Measurements from ENCODE around the gene TAS2R7. TPM values are rescaled to one million over a fixed set of nuclear protein-coding genes. Genes with fewer than 3 reads are reported as not detected.

The TAS2R7 gene
- polyA plus RNA-seq, 4 donors, result not detected

Other genes with a start within 250 kb of the TAS2R7 start
- 10 to 100 TPM; 36.7 to 48.8 (median 44.0) TPM for gene MAGOHB, start 189.0 kb downstream of the TAS2R7 start, polyA plus RNA-seq (ENCODE audit: insufficient read length in 4 of 4)
- 1 to 10 TPM in 1 of 4 donors, under 1 TPM in 3; 0.70 to 1.2 (median 0.94) TPM for gene STYK1, start 128.6 kb downstream of the TAS2R7 start, polyA plus RNA-seq (ENCODE audit: insufficient read length in 4 of 4)
- gene YBX3, start 79.3 kb downstream of the TAS2R7 start, polyA plus RNA-seq (ENCODE audit: insufficient read length in 4 of 4), result 100 to 1,000 TPM; 219 to 278 (median 234) TPM
- not detected for gene TAS2R8, start 4.7 kb upstream of the TAS2R7 start, polyA plus RNA-seq (ENCODE audit: insufficient read length in 4 of 4)
- gene TAS2R9, start 7.5 kb upstream of the TAS2R7 start, polyA plus RNA-seq (ENCODE audit: insufficient read length in 4 of 4), result not detected
- gene TAS2R10, start 23.7 kb upstream of the TAS2R7 start, polyA plus RNA-seq (ENCODE audit: insufficient read length in 4 of 4), result 1 to 10 TPM; 1.1 to 2.0 (median 1.4) TPM
- gene PRR4, start 46.8 kb upstream of the TAS2R7 start, polyA plus RNA-seq (ENCODE audit: insufficient read length in 4 of 4), result 1 to 10 TPM; 6.5 to 8.1 (median 7.1) TPM
- gene PRH1, start 81.6 kb upstream of the TAS2R7 start, polyA plus RNA-seq (ENCODE audit: insufficient read length in 4 of 4), result 10 to 100 TPM in 3 of 4 donors, 1 to 10 TPM in 1; 8.5 to 15.3 (median 14.6) TPM
- under 1 TPM in 1 of 4 donors, not detected in 3; 0.08 TPM for gene TAS2R13, start 106.9 kb upstream of the TAS2R7 start, polyA plus RNA-seq (ENCODE audit: insufficient read length in 4 of 4)
- gene PRH2, start 126.6 kb upstream of the TAS2R7 start, polyA plus RNA-seq (ENCODE audit: insufficient read length in 4 of 4), result under 1 TPM in 3 of 4 donors, not detected in 1; 0.23 to 0.41 (median 0.31) TPM
- gene TAS2R14, start 136.6 kb upstream of the TAS2R7 start, polyA plus RNA-seq (ENCODE audit: insufficient read length in 4 of 4), result 1 to 10 TPM; 2.6 to 3.8 (median 3.3) TPM
- not detected for gene TAS2R50, start 184.3 kb upstream of the TAS2R7 start, polyA plus RNA-seq (ENCODE audit: insufficient read length in 4 of 4)
- 1 to 10 TPM in 3 of 4 donors, under 1 TPM in 1; 0.98 to 2.0 (median 1.1) TPM for gene TAS2R20, start 195.7 kb upstream of the TAS2R7 start, polyA plus RNA-seq (ENCODE audit: insufficient read length in 4 of 4)
- gene TAS2R19, start 220.0 kb upstream of the TAS2R7 start, polyA plus RNA-seq (ENCODE audit: insufficient read length in 4 of 4), result 1 to 10 TPM in 2 of 4 donors, under 1 TPM in 2; 0.79 to 1.5 (median 1.2) TPM
- gene TAS2R31, start 228.8 kb upstream of the TAS2R7 start, polyA plus RNA-seq (ENCODE audit: insufficient read length in 4 of 4), result 1 to 10 TPM in 2 of 4 donors, under 1 TPM in 2; 0.65 to 1.9 (median 0.92) TPM

Data from right renal pelvis (tissue), 4 donors.